ENCODE data around the gene SRRM2. TPM values are rescaled to one million over a fixed set of nuclear protein-coding genes. Genes with fewer than 3 reads are reported as not detected.

Gene SRRM2
- total RNA-seq, 2 experiments from 2014 or later: 513 to 521 TPM

GRCh38 chr16:2808181-2808580, 55.7 kb downstream of the SRRM2 start:
- CTCF ChIA-PET: no interaction called here
- POLR2A ChIA-PET: no interaction called here

GRCh38 chr16:2809149-2809760, 56.8 kb downstream of the SRRM2 start:
- ChIA-PET POLR2A (no interaction called here), CTCF (no interaction called here)

- ChIA-PET CTCF (interaction anchor here (1.2 kb wide), 1 partner anchor 29 kb away, joined by 3 read pairs; no protein-coding TSS in a partner anchor), POLR2A (no interaction called here)
Measured at GRCh38 chr16:2810651-2811050, 58.2 kb downstream of the SRRM2 start.

GRCh38 chr16:2811703-2812471, 59.4 kb downstream of the SRRM2 start:
- ChIA-PET CTCF (interaction anchor here (0.5 to 1.2 kb wide), 3 partner anchors 28 to 191 kb away, joined by 3 read pairs; no protein-coding TSS in a partner anchor), POLR2A (no interaction called here)

- ChIA-PET POLR2A (no interaction called here), CTCF (interaction anchor here (0.6 kb wide), 1 partner anchor 23 kb away, joined by 4 read pairs; no protein-coding TSS in a partner anchor)
Measured at GRCh38 chr16:2813771-2814221, 61.4 kb downstream of the SRRM2 start.

- ChIA-PET POLR2A (no interaction called here), CTCF (no interaction called here)
Measured at GRCh38 chr16:2814551-2815298, 62.3 kb downstream of the SRRM2 start.

- CTCF ChIA-PET: no interaction called here
- POLR2A ChIA-PET: no interaction called here
Measured at GRCh38 chr16:2815299-2815771, 62.9 kb downstream of the SRRM2 start.

GRCh38 chr16:2816751-2817339, 64.4 kb downstream of the SRRM2 start, which contains the start of gene PRSS21:
TSS of gene PRSS21 (plus strand) at chr16:2817237. CDS start at chr16:2817269, 32 bp downstream.
- ChIA-PET POLR2A (no interaction called here), CTCF (interaction anchor here (0.7 kb wide), 1 partner anchor 22 kb away, joined by 3 read pairs; no protein-coding TSS in a partner anchor)

GRCh38 chr16:2817340-2818271, 65.2 kb downstream of the SRRM2 start:
- ChIA-PET CTCF (no interaction called here), POLR2A (no interaction called here)

GRCh38 chr16:2818272-2818876, 65.9 kb downstream of the SRRM2 start:
- ChIA-PET CTCF (no interaction called here), POLR2A (no interaction called here)

GRCh38 chr16:2819179-2819938, 66.9 kb downstream of the SRRM2 start:
- POLR2A ChIA-PET: no interaction called here

GRCh38 chr16:2819939-2820835, 67.7 kb downstream of the SRRM2 start:
- ChIA-PET POLR2A (no interaction called here), CTCF (no interaction called here)

More at GRCh38 chr16:2819179-2819938, 66.9 kb downstream of the SRRM2 start:
- CTCF ChIA-PET: no interaction called here

Other genes with a start within 250 kb of the SRRM2 start
- gene ATP6V0C, start 238.7 kb upstream of the SRRM2 start, total RNA-seq: 100 to 1,000 TPM; 147 to 148 TPM
- 10 to 100 TPM; 37.8 to 42.3 TPM for gene AMDHD2, start 232.3 kb upstream of the SRRM2 start, total RNA-seq
- gene CEMP1, start 221.2 kb upstream of the SRRM2 start, total RNA-seq: not detected
- 10 to 100 TPM; 47.9 to 49.2 TPM for gene PDPK1, start 214.6 kb upstream of the SRRM2 start, total RNA-seq
- 10 to 100 TPM; 52.4 to 53.6 TPM for gene KCTD5, start 70.1 kb upstream of the SRRM2 start, total RNA-seq
- 1 to 10 TPM; 1.3 to 1.4 TPM for gene PRSS27, start 32.4 kb upstream of the SRRM2 start, total RNA-seq
- 100 to 1,000 TPM; 305 to 307 TPM for gene ELOB, start 24.6 kb downstream of the SRRM2 start, total RNA-seq
- gene PRSS33, start 34.9 kb downstream of the SRRM2 start, total RNA-seq: under 1 TPM; 0.13 TPM
- gene PRSS41, start 45.8 kb downstream of the SRRM2 start, total RNA-seq: not detected
- gene PRSS21, start 64.6 kb downstream of the SRRM2 start, total RNA-seq: 10 to 100 TPM; 10.5 to 11.1 TPM
- gene ZG16B, start 77.7 kb downstream of the SRRM2 start, total RNA-seq: under 1 TPM; 0.63 to 0.71 TPM
- gene PRSS22, start 105.5 kb downstream of the SRRM2 start, total RNA-seq: not detected
- gene FLYWCH2, start 130.6 kb downstream of the SRRM2 start, total RNA-seq: 10 to 100 TPM; 24.4 to 27.1 TPM
- gene FLYWCH1, start 159.3 kb downstream of the SRRM2 start, total RNA-seq: 10 to 100 TPM; 33.2 to 34.4 TPM
- gene KREMEN2, start 211.6 kb downstream of the SRRM2 start, total RNA-seq: under 1 TPM in 1 of 2 experiments, not detected in 1; 0.08 TPM
- 10 to 100 TPM; 41.1 to 43.0 TPM for gene PAQR4, start 216.7 kb downstream of the SRRM2 start, total RNA-seq
- gene PKMYT1, start 227.8 kb downstream of the SRRM2 start, total RNA-seq: 100 to 1,000 TPM; 135 TPM

All from activated CD8-positive, alpha-beta memory T cell treated with anti-CD3 and anti-CD28 coated beads for 36 hours (primary cell).